Tibial nerve (tissue), 4 donors: Measurements from ENCODE around the gene KLRC1. TPM values are rescaled to one million over a fixed set of nuclear protein-coding genes. Genes with fewer than 3 reads are reported as not detected.
"Not testable (repeated sequence)": the region's sequence is repeated elsewhere in the genome, so short reads cannot be mapped to it uniquely, and the experiment has no call there.

Experiments used
- DNase-seq, 2 donors: peaks; one replicate each; pipeline ENCODE4 v3.0.0-alpha.2; 2019; ENCODE audit warnings: low spot score in 2 of 2
- H3K27ac ChIP-seq, 4 donors: fragments of 200-600 bp; sonication (generic) in 3 of 4; one replicate each; pipeline ENCODE4 v1.5.1; 2017 to 2019; ENCODE audit warnings: mild to moderate bottlenecking in 1 of 4
- H3K27me3 ChIP-seq, 2 donors: fragments of 200-600 bp; sonication (generic) in 1 of 2; one replicate each; pipeline versions ENCODE4 v1.5.1 to v1.6.0; 2017 to 2019
- H3K36me3 ChIP-seq, 3 donors: fragments of 200-600 bp; sonication (generic); one replicate each; pipeline ENCODE4 v1.5.1; 2018 to 2019
- H3K4me1 ChIP-seq, 4 donors: fragments of 200-600 bp; sonication (generic) in 3 of 4; one replicate each; pipeline ENCODE4 v1.5.1; 2017 to 2019
- H3K4me3 ChIP-seq, 4 donors: fragments of 200-600 bp; sonication (generic) in 3 of 4; one replicate each; pipeline ENCODE4 v1.5.1; 2017 to 2019; ENCODE audit warnings: mild to moderate bottlenecking in 1 of 4, moderate library complexity in 1 of 4
- H3K9me3 ChIP-seq, 4 donors: fragments of 200-600 bp; sonication (generic) in 3 of 4; one replicate each; pipeline ENCODE4 v1.5.1; 2017 to 2019
- CTCF ChIP-seq, 5 experiments: fragments of 200-600 bp in 3 of 5; fragments of 450-650 bp in 2 of 5; sonication (generic) in 3 of 5; IDR thresholded peaks; one replicate each; pipeline ENCODE4 v1.5.1; 2016 to 2019; ENCODE audit warnings: antibody characterized with exemption in 5 of 5, mild to moderate bottlenecking in 3 of 5, moderate library complexity in 2 of 5
- EP300 ChIP-seq, 2 donors: sonication (generic); formaldehyde crosslinking; IDR thresholded peaks; one replicate each; pipeline ENCODE4 v1.6.1; 2017; ENCODE audit warnings: antibody characterized with exemption in 2 of 2, mild to moderate bottlenecking in 1 of 2
- POLR2A ChIP-seq, 2 donors: fragments of 450-650 bp; IDR thresholded peaks; one replicate each; pipeline ENCODE4 v1.6.1; 2017; ENCODE audit warnings: antibody characterized with exemption in 2 of 2, mild to moderate bottlenecking in 2 of 2, moderate library complexity in 2 of 2
- WGBS, 2 donors: methylation state at CpG; one replicate each; pipeline ENCODE4 v1.1.5; 2018; 5-methylcytosine and 5-hydroxymethylcytosine counted together
- total RNA-seq, 4 donors: library from RNA; depleted of rRNA; stranded (reverse); fragments of >200 nt; gene quantifications; one replicate each; pipeline ENCODE4 v1.1.0, GENCODE V29; 2016

The KLRC1 gene
- total RNA-seq, 4 donors from 2014 or later = not detected

GRCh38 chr12:10454531-10454930 is 1.4 kb upstream of the KLRC1 start:
- DNase-seq = no peak
- Histone ChIP-seq H3K27ac (no peak overlapping the region), H3K27me3 (no peaks in the 10 kb centered on the region), H3K9me3 (peaks cover 0 to 38% (median 8%) of the 10 kb centered on the region in 4 donors), H3K4me3 (no peak overlapping the region), H3K36me3 (no peaks in the 10 kb centered on the region), H3K4me1 (no peaks in the 10 kb centered on the region)
- TF ChIP-seq POLR2A (IDR thresholded peaks at IDR 0.05) = no peak
- no peak for TF ChIP-seq CTCF (IDR thresholded peaks at IDR 0.05)
- no peak for TF ChIP-seq EP300 (IDR thresholded peaks at IDR 0.05)
- 67 to 88% methylated on average over 1 of the region's 1 CpG for WGBS, 2 donors

- Histone ChIP-seq H3K27me3 (no peaks in the 10 kb centered on the region), H3K9me3 (no peaks in the 10 kb centered on the region), H3K36me3 (no peaks in the 10 kb centered on the region), H3K27ac (no peak overlapping the region), H3K4me1 (no peaks in the 10 kb centered on the region), H3K4me3 (no peak overlapping the region)
- DNase-seq = no peak
- no peak for TF ChIP-seq EP300 (IDR thresholded peaks at IDR 0.05)
- no peak for TF ChIP-seq POLR2A (IDR thresholded peaks at IDR 0.05)
- TF ChIP-seq CTCF (IDR thresholded peaks at IDR 0.05) = no peak
- 88 to 94% methylated on average over 4 of the region's 4 CpGs for WGBS, 2 donors
Observed at GRCh38 chr12:10448236-10448635, 4.9 kb downstream of the KLRC1 start.

- H3K9me3 ChIP-seq, H3K4me1 ChIP-seq, H3K4me3 ChIP-seq, H3K27ac ChIP-seq, H3K36me3 ChIP-seq, H3K27me3 ChIP-seq, DNase-seq: not testable (repeated sequence)
- WGBS, 2 donors = 87 to 88% methylated on average over 5 of the region's 5 CpGs
Observed at GRCh38 chr12:10446052-10446451, 7.1 kb downstream of the KLRC1 start.

- WGBS, 2 donors = 94 to 97% methylated on average over 8 of the region's 8 CpGs
- not testable (repeated sequence) for H3K27me3 ChIP-seq, H3K4me1 ChIP-seq, H3K36me3 ChIP-seq, H3K27ac ChIP-seq, DNase-seq, H3K4me3 ChIP-seq, H3K9me3 ChIP-seq
Observed at GRCh38 chr12:10441144-10441543, 12.0 kb downstream of the KLRC1 start.

GRCh38 chr12:10439608-10440274 is 13.4 kb downstream of the KLRC1 start:
- H3K36me3 ChIP-seq, H3K27me3 ChIP-seq, H3K9me3 ChIP-seq, H3K27ac ChIP-seq, H3K4me3 ChIP-seq, DNase-seq, H3K4me1 ChIP-seq: not testable (repeated sequence)
- WGBS, 2 donors = 46 to 63% methylated on average over 2 of the region's 2 CpGs

GRCh38 chr12:10437601-10438000 is 15.6 kb downstream of the KLRC1 start:
- not testable (repeated sequence) for H3K27ac ChIP-seq, H3K27me3 ChIP-seq, H3K9me3 ChIP-seq, H3K4me1 ChIP-seq, DNase-seq, H3K36me3 ChIP-seq, H3K4me3 ChIP-seq
- WGBS, 2 donors = no CpG with 5 or more reads among the region's 2 CpGs

GRCh38 chr12:10435816-10436215 is 17.4 kb downstream of the KLRC1 start, which contains the start of gene KLRC2:
Gene KLRC2 (minus strand): TSS chr12:10436010. CDS start chr12:10435986, 24 bp downstream.
- H3K27ac ChIP-seq, H3K4me1 ChIP-seq, DNase-seq, H3K27me3 ChIP-seq, H3K36me3 ChIP-seq, H3K9me3 ChIP-seq, H3K4me3 ChIP-seq: not testable (repeated sequence)
- WGBS, 2 donors = 33 to 42% methylated on average over 3 of the region's 3 CpGs

GRCh38 chr12:10430623-10431022 is 22.6 kb downstream of the KLRC1 start:
- H3K27ac ChIP-seq, H3K9me3 ChIP-seq, DNase-seq, H3K4me1 ChIP-seq, H3K4me3 ChIP-seq, H3K27me3 ChIP-seq, H3K36me3 ChIP-seq: not testable (repeated sequence)
- 91 to 93% methylated on average over 4 of the region's 4 CpGs for WGBS, 2 donors

- H3K36me3 ChIP-seq, H3K9me3 ChIP-seq, H3K27me3 ChIP-seq, H3K27ac ChIP-seq, DNase-seq, H3K4me1 ChIP-seq, H3K4me3 ChIP-seq: not testable (repeated sequence)
- WGBS, 2 donors = 87 to 92% methylated on average over 8 of the region's 8 CpGs
Observed at GRCh38 chr12:10425938-10426337, 27.2 kb downstream of the KLRC1 start.

GRCh38 chr12:10424260-10424899 is 28.8 kb downstream of the KLRC1 start:
- not testable (repeated sequence) for H3K36me3 ChIP-seq, H3K4me1 ChIP-seq, H3K27me3 ChIP-seq, H3K27ac ChIP-seq, H3K4me3 ChIP-seq, DNase-seq, H3K9me3 ChIP-seq
- no CpG with 5 or more reads among the region's 1 CpG for WGBS, 2 donors

- H3K9me3 ChIP-seq, H3K4me3 ChIP-seq, H3K4me1 ChIP-seq, H3K36me3 ChIP-seq, H3K27me3 ChIP-seq, DNase-seq, H3K27ac ChIP-seq: not testable (repeated sequence)
- 66% methylated on average over 3 of the region's 3 CpGs; no CpG with 5 or more reads in 1 of the 2 donors for WGBS, 2 donors
Observed at GRCh38 chr12:10422159-10422558, 31.0 kb downstream of the KLRC1 start.
